Testis (tissue), 2 donors: ENCODE results near the gene CYB5R4.

Experiments
- POLR2A ChIP-seq: fragments of 450-650 bp; IDR thresholded peaks from one replicate; pipeline ENCODE4 v1.6.1; 2017; ENCODE audit warnings: antibody characterized with exemption, mild to moderate bottlenecking, moderate library complexity
- TF ChIP-seq, protein P1 (sequence below), 3 experiments: fragments of 450-650 bp in 2 of 3; fragments of 200-600 bp in 1 of 3; sonication (generic) in 1 of 3; IDR thresholded peaks; one replicate each; pipeline ENCODE4 v1.5.1; 2016 to 2019; ENCODE audit warnings: antibody characterized with exemption in 3 of 3, mild to moderate bottlenecking in 2 of 3, moderate library complexity in 1 of 3

DNA sequence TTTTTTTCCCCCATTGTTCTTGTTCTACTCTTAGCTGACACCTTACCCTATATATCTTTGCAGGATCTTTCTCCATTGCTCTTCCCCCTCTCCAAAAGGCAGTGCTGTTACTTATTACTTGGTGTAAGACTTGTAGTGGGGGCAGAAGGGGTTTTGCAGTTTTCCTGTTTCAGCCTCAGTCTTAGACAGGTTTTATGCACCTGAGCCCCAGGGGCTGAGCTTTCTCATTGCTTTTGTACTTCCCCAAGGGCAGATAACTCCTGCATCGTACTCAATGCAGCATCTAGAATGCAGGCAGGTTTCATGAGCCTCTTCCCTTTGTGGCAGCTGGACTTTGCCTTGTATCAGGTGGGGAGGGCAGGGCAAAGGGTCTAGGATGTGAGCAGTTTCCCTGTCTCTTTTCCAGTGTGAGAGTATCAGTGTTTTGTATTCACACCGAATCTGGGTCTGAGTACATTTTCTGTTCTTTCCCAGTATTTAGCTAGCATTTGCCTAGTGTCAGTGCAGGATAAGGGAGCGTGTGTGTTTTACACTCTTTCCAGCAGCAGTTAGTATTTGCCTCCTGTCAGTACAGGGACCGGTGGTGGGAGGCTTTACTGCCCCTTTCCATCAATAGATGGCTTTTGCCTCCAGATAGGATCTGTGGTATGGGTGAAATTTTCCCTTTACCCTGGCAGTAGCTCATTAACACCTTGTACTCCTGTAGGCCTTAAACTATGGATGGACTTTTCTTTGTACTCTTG lies 19.6 kb downstream of the CYB5R4 start:
- no peak for TF ChIP-seq POLR2A
- TF ChIP-seq, protein P1, sequence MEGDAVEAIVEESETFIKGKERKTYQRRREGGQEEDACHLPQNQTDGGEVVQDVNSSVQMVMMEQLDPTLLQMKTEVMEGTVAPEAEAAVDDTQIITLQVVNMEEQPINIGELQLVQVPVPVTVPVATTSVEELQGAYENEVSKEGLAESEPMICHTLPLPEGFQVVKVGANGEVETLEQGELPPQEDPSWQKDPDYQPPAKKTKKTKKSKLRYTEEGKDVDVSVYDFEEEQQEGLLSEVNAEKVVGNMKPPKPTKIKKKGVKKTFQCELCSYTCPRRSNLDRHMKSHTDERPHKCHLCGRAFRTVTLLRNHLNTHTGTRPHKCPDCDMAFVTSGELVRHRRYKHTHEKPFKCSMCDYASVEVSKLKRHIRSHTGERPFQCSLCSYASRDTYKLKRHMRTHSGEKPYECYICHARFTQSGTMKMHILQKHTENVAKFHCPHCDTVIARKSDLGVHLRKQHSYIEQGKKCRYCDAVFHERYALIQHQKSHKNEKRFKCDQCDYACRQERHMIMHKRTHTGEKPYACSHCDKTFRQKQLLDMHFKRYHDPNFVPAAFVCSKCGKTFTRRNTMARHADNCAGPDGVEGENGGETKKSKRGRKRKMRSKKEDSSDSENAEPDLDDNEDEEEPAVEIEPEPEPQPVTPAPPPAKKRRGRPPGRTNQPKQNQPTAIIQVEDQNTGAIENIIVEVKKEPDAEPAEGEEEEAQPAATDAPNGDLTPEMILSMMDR (IDR thresholded peaks at IDR 0.05), result no peak
